Measurements from ENCODE around the gene NPPA. TPM values are rescaled to one million over a fixed set of nuclear protein-coding genes. Genes with fewer than 3 reads are reported as not detected.

NPPA gene
- total and polyA plus RNA-seq, 8 donors: 0.48 to 7.2 (median 2.7) TPM; not detected in 3

DNA sequence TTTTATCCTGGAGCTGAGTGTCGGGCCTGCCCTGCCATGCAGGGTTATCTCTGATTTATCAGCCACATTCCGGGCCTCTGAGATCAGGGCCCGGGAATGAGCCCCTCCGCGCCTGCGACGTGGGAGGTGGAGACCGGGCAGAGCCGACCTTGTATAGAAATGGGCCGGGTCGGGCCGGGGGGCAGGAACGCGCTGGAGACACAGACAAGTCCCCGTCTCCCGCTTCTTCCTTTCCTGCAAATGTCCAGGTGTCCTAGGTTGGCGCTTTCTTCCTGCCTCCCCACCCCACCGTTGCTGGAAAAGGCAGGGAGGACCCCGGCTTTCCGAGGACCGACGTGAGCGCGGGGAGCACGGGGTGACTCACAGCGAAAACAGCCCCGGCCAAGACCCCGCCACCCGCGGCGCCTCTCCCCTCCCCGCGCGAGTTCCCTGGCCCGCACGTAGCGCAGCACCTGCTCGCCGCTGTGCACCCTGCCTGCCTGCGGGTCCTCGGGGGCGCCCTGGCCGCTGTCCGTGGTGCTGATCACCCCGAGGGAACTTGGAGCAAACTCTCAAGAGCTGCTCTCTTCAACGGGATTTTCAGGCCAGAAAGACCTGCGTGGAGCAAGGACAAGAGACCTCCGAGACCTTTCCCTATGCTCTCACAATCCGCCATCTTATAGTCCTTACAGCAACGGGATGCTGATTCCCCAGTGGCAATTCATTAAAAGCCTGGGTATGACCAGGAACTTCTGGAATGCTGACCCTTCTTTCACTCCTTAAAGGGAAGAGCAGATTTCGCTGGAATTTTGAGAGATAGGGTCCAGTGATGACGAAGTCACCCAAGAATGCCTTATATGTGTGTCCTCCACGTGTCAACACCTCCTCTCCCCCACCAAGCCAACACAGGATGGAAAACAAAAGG lies 11.6 kb upstream of the NPPA start:
- TF ChIP-seq POLR2A (IDR thresholded peaks at IDR 0.05) (no peak), EP300 (IDR thresholded peaks at IDR 0.05) (no peak)
- TF ChIP-seq, protein P1, sequence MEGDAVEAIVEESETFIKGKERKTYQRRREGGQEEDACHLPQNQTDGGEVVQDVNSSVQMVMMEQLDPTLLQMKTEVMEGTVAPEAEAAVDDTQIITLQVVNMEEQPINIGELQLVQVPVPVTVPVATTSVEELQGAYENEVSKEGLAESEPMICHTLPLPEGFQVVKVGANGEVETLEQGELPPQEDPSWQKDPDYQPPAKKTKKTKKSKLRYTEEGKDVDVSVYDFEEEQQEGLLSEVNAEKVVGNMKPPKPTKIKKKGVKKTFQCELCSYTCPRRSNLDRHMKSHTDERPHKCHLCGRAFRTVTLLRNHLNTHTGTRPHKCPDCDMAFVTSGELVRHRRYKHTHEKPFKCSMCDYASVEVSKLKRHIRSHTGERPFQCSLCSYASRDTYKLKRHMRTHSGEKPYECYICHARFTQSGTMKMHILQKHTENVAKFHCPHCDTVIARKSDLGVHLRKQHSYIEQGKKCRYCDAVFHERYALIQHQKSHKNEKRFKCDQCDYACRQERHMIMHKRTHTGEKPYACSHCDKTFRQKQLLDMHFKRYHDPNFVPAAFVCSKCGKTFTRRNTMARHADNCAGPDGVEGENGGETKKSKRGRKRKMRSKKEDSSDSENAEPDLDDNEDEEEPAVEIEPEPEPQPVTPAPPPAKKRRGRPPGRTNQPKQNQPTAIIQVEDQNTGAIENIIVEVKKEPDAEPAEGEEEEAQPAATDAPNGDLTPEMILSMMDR (IDR thresholded peaks at IDR 0.05): peak in 1 of 7 experiments; percentile 10
- H3K27me3 ChIP-seq: peaks cover 0 to 99% (median 49%) of the 10 kb centered on the region in 3 donors
- DNase-seq: peak; percentile 65 to 93
- 4 to 7% (median 5%) methylated on average over 17 to 53 of the region's 53 CpGs for WGBS, 5 donors
- intact Hi-C loops (cut with DNase I; ENCODE audit: low total_unique reads): no loop called here
- H3K4me3 ChIP-seq: no peak overlapping the region
- no peak overlapping the region for H3K27ac ChIP-seq
- no peaks in the 10 kb centered on the region for H3K36me3 ChIP-seq
- no peaks in the 10 kb centered on the region for H3K9me3 ChIP-seq
- H3K4me1 ChIP-seq: peaks cover 5 to 10% (median 8%) of the 10 kb centered on the region in 4 donors

DNA sequence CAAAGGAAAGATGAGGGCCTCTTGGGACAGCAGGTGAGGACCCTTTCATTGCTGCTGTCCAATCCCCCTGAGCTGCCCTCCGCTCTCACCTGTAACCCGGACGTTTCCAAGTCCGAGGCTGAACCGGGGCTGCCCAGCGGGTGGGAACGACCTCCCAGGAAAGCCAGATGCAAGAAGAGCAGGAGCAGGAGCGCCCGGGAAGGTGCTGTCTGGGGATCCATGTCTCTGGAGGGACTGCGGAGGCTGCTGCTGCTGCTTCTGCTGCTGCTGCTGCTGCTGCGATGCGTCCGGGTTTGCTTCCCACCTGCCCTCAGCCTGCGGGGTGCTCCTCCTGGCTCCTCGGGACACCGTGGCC lies 11.0 kb upstream of the NPPA start, which contains the start of gene NPPB:
NPPB (minus strand) TSS at position 333 of the 355 bp plus-strand sequence; CDS start at position 221, 112 bp downstream.
- no peak for DNase-seq
- no peak for TF ChIP-seq POLR2A (IDR thresholded peaks at IDR 0.05)
- TF ChIP-seq EP300 (IDR thresholded peaks at IDR 0.05): no peak
- TF ChIP-seq, protein P1 (IDR thresholded peaks at IDR 0.05): no peak
- TF ChIP-seq POLR2AphosphoS5 (IDR thresholded peaks at IDR 0.05): no peak
- no peak within 1 kb of the TSS for H3K4me3 ChIP-seq
- no peaks in the 10 kb centered on the region for H3K9me3 ChIP-seq
- no peaks in the 10 kb centered on the region for H3K36me3 ChIP-seq
- intact Hi-C loops (cut with DNase I; ENCODE audit: low total_unique reads): no loop called here
- H3K27me3 ChIP-seq: peaks cover 0 to 94% (median 49%) of the 10 kb centered on the region in 3 donors
- H3K4me1 ChIP-seq: peaks cover 5 to 10% (median 8%) of the 10 kb centered on the region in 4 donors
- WGBS, 5 donors: 14 to 24% (median 18%) methylated on average over 9 to 16 of the region's 16 CpGs
- H3K27ac ChIP-seq: no peak within 1 kb of the TSS

DNA sequence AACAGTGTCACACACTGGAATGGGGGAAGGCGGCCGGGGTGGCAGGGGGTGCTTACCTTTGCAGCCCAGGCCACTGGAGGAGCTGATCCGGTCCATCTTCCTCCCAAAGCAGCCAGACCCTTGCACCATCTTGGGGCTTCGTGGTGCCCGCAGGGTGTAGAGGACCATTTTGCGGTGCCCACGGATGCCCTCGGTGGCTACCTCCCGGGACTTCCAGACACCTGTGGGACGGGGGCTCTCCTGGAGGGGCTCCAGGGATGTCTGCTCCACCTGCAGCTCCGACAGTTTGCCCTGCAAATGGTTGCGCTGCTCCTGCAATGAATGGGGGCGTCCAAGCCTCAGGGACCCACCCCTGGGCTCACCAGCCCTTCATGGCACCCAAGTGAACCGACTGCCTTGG lies 10.6 kb upstream of the NPPA start:
- no peak overlapping the region for H3K27ac ChIP-seq
- no peak overlapping the region for H3K4me3 ChIP-seq
- DNase-seq: no peak
- intact Hi-C loops (cut with DNase I; ENCODE audit: low total_unique reads): no loop called here
- no peaks in the 10 kb centered on the region for H3K9me3 ChIP-seq
- TF ChIP-seq POLR2AphosphoS5 (IDR thresholded peaks at IDR 0.05): no peak
- TF ChIP-seq, protein P1 (IDR thresholded peaks at IDR 0.05): no peak
- TF ChIP-seq POLR2A (IDR thresholded peaks at IDR 0.05): no peak
- TF ChIP-seq EP300 (IDR thresholded peaks at IDR 0.05): no peak
- H3K4me1 ChIP-seq: peaks cover 5 to 10% (median 8%) of the 10 kb centered on the region in 4 donors
- peaks cover 0 to 89% (median 49%) of the 10 kb centered on the region in 3 donors for H3K27me3 ChIP-seq
- no peaks in the 10 kb centered on the region for H3K36me3 ChIP-seq
- 73 to 86% (median 82%) methylated on average over 2 to 14 of the region's 14 CpGs for WGBS, 5 donors

DNA sequence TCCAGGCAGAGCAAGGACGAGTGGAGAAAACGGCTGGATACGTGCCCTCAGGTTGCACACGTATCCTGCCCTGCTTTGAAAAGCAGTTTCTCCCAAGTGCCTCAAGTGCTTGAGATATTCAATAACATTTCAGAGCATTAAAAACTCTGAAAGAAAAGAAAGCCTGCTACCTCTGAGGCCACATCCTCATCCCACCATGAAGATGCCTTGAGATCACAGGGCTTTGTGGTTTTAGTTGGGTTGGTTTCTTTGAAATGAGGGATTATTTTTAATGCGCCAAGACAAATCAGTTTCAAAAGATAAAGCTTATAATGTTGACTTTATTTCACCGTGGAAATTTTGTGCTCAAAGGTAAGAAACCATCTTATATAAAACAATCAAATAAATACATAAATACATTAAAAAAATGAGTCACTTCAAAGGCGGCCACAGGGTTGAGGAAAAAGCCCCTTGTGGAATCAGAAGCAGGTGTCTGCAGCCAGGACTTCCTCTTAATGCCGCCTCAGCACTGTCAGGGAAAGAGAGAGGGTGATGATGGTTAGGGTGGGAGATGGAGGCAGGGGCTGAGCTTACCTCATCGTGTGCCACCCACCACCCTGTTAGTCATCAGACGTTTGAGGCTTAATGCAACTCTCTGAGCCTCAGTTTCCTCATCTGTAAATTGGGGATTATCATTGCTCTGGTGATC lies 9.7 kb upstream of the NPPA start:
- Histone ChIP-seq H3K27ac (no peak overlapping the region), H3K4me3 (no peak overlapping the region), H3K36me3 (no peaks in the 10 kb centered on the region), H3K27me3 (peaks cover 0 to 81% (median 49%) of the 10 kb centered on the region in 3 donors), H3K9me3 (no peaks in the 10 kb centered on the region), H3K4me1 (peaks cover 5 to 10% (median 8%) of the 10 kb centered on the region in 4 donors)
- DNase-seq: no peak
- 36 to 45% (median 38%) methylated on average over 10 of the region's 10 CpGs for WGBS, 5 donors
- intact Hi-C loops (cut with DNase I; ENCODE audit: low total_unique reads): no loop called here
- no peak for TF ChIP-seq EP300 (IDR thresholded peaks at IDR 0.05)
- TF ChIP-seq, protein P1 (IDR thresholded peaks at IDR 0.05): no peak
- no peak for TF ChIP-seq POLR2AphosphoS5 (IDR thresholded peaks at IDR 0.05)
- no peak for TF ChIP-seq POLR2A (IDR thresholded peaks at IDR 0.05)

Data from stomach (tissue), 9 donors.